ENCODE data around the gene SYTL3.

The SYTL3 gene

GRCh38 chr6:158713469-158713868, 63.6 kb downstream of the SYTL3 start:
- ChIA-PET POLR2A (no interaction called here), CTCF (no interaction called here)
- DNase-seq (ENCODE audit: extremely low spot score), result no peak
- no peak for TF ChIP-seq FOXM1 (IDR thresholded peaks at IDR 0.05; ENCODE audit: borderline replicate concordance)
- TF ChIP-seq BHLHE40 (IDR thresholded peaks at IDR 0.05; ENCODE audit: borderline replicate concordance), result no peak
- no peak for TF ChIP-seq PKNOX1 (IDR thresholded peaks at IDR 0.05)
- TF ChIP-seq SP1 (IDR thresholded peaks at IDR 0.05), result no peak
- TF ChIP-seq FOXA1 (IDR thresholded peaks at IDR 0.05), result no peak
- TF ChIP-seq L3MBTL2 (conservative IDR thresholded peaks at IDR 0.05), result no peak
- TF ChIP-seq HDGF (IDR thresholded peaks at IDR 0.05; ENCODE audit: borderline replicate concordance), result no peak
- no peak for TF ChIP-seq SUZ12 (IDR thresholded peaks at IDR 0.05)
- no peak for TF ChIP-seq LEF1 (IDR thresholded peaks at IDR 0.05; ENCODE audit: borderline replicate concordance)
- TF ChIP-seq TARDBP (IDR thresholded peaks at IDR 0.05), result no peak
- TF ChIP-seq ARNT (IDR thresholded peaks at IDR 0.05), result no peak
- no peak for TF ChIP-seq FOXK2 (IDR thresholded peaks at IDR 0.05)
- no peak for TF ChIP-seq CTBP1 (IDR thresholded peaks at IDR 0.05; ENCODE audit: borderline replicate concordance)

GRCh38 chr6:158714706-158715105, 64.9 kb downstream of the SYTL3 start:
- ChIA-PET POLR2A (no interaction called here), CTCF (no interaction called here)
- no peak for TF ChIP-seq SUZ12 (IDR thresholded peaks at IDR 0.05)
- no peak for TF ChIP-seq BHLHE40 (IDR thresholded peaks at IDR 0.05; ENCODE audit: borderline replicate concordance)
- no peak for TF ChIP-seq FOXM1 (IDR thresholded peaks at IDR 0.05; ENCODE audit: borderline replicate concordance)
- no peak for TF ChIP-seq LEF1 (IDR thresholded peaks at IDR 0.05; ENCODE audit: borderline replicate concordance)
- no peak for TF ChIP-seq L3MBTL2 (conservative IDR thresholded peaks at IDR 0.05)
- no peak for TF ChIP-seq FOXK2 (IDR thresholded peaks at IDR 0.05)
- no peak for TF ChIP-seq PKNOX1 (IDR thresholded peaks at IDR 0.05)
- TF ChIP-seq ZNF384 (IDR thresholded peaks at IDR 0.05), result no peak
- TF ChIP-seq NFRKB (IDR thresholded peaks at IDR 0.05), result no peak
- no peak for TF ChIP-seq CTBP1 (IDR thresholded peaks at IDR 0.05; ENCODE audit: borderline replicate concordance)
- no peak for TF ChIP-seq TARDBP (IDR thresholded peaks at IDR 0.05)
- TF ChIP-seq ELF4 (IDR thresholded peaks at IDR 0.05), result no peak
- TF ChIP-seq HDGF (IDR thresholded peaks at IDR 0.05; ENCODE audit: borderline replicate concordance), result no peak
- TF ChIP-seq ARNT (IDR thresholded peaks at IDR 0.05), result no peak
- TF ChIP-seq FOXA1 (IDR thresholded peaks at IDR 0.05), result no peak
- TF ChIP-seq SP1 (IDR thresholded peaks at IDR 0.05), result no peak
- no peak for DNase-seq (ENCODE audit: extremely low spot score)

- CTCF ChIA-PET, result interaction anchor here (0.7 to 1.4 kb wide), 2 partner anchors 11 to 343 kb away, joined by 3 to 4 read pairs; no protein-coding TSS in a partner anchor
- no peak for DNase-seq (ENCODE audit: extremely low spot score)
- POLR2A ChIA-PET, result no interaction called here
- TF ChIP-seq ARNT (IDR thresholded peaks at IDR 0.05) (no peak), ZNF384 (IDR thresholded peaks at IDR 0.05) (no peak), SUZ12 (IDR thresholded peaks at IDR 0.05) (no peak), FOXM1 (IDR thresholded peaks at IDR 0.05; ENCODE audit: borderline replicate concordance) (no peak), LEF1 (IDR thresholded peaks at IDR 0.05; ENCODE audit: borderline replicate concordance) (no peak), CTBP1 (IDR thresholded peaks at IDR 0.05; ENCODE audit: borderline replicate concordance) (no peak), TARDBP (IDR thresholded peaks at IDR 0.05) (no peak), BHLHE40 (IDR thresholded peaks at IDR 0.05; ENCODE audit: borderline replicate concordance) (no peak), NFRKB (IDR thresholded peaks at IDR 0.05) (no peak), SP1 (IDR thresholded peaks at IDR 0.05) (no peak), L3MBTL2 (conservative IDR thresholded peaks at IDR 0.05) (no peak), HDGF (IDR thresholded peaks at IDR 0.05; ENCODE audit: borderline replicate concordance) (no peak), PKNOX1 (IDR thresholded peaks at IDR 0.05) (no peak)
These were observed 65.8 kb downstream of the SYTL3 start for GRCh38 chr6:158715330-158716311.

- POLR2A ChIA-PET, result interaction anchor here (0.6 kb wide), 1 partner anchor 152 kb away, joined by 3 read pairs; no protein-coding TSS in a partner anchor
- TF ChIP-seq ZNF384 (IDR thresholded peaks at IDR 0.05), result no peak
- no peak for TF ChIP-seq SP1 (IDR thresholded peaks at IDR 0.05)
- TF ChIP-seq FOXM1 (IDR thresholded peaks at IDR 0.05; ENCODE audit: borderline replicate concordance), result no peak
- TF ChIP-seq TARDBP (IDR thresholded peaks at IDR 0.05), result no peak
- TF ChIP-seq BHLHE40 (IDR thresholded peaks at IDR 0.05; ENCODE audit: borderline replicate concordance), result no peak
- TF ChIP-seq HDGF (IDR thresholded peaks at IDR 0.05; ENCODE audit: borderline replicate concordance), result no peak
- TF ChIP-seq PKNOX1 (IDR thresholded peaks at IDR 0.05), result no peak
- no peak for TF ChIP-seq CTBP1 (IDR thresholded peaks at IDR 0.05; ENCODE audit: borderline replicate concordance)
- TF ChIP-seq ARNT (IDR thresholded peaks at IDR 0.05), result no peak
- no peak for TF ChIP-seq SUZ12 (IDR thresholded peaks at IDR 0.05)
- no peak for TF ChIP-seq NFRKB (IDR thresholded peaks at IDR 0.05)
- no peak for TF ChIP-seq L3MBTL2 (conservative IDR thresholded peaks at IDR 0.05)
- no peak for TF ChIP-seq FOXA1 (IDR thresholded peaks at IDR 0.05)
- TF ChIP-seq LEF1 (IDR thresholded peaks at IDR 0.05; ENCODE audit: borderline replicate concordance), result no peak
- no peak for TF ChIP-seq ELF4 (IDR thresholded peaks at IDR 0.05)
- TF ChIP-seq FOXK2 (IDR thresholded peaks at IDR 0.05), result no peak
- CTCF ChIA-PET, result interaction anchor here (0.7 to 2.4 kb wide), 14 partner anchors 10 to 389 kb away, joined by 3 to 35 read pairs (median 4); no protein-coding TSS in a partner anchor
- DNase-seq (ENCODE audit: extremely low spot score), result no peak
These were observed 67.8 kb downstream of the SYTL3 start for GRCh38 chr6:158717341-158718330.

Measured in HEK293T (cell line).